Esophagus muscularis mucosa (tissue), 4 donors: ENCODE results near the gene DYNLT4. TPM values are rescaled to one million over a fixed set of nuclear protein-coding genes. Genes with fewer than 3 reads are reported as not detected.

Source experiments
- DNase-seq: peaks from one replicate; pipeline ENCODE4 v3.0.0-alpha.2; 2017; ENCODE audit errors: extremely low spot score
- H3K27ac ChIP-seq, 4 donors: fragments of 200-600 bp; sonication (generic); replicated peaks in 1 of 4; 1 replicate in 3 of 4; 2 replicates in 1 of 4; pipeline ENCODE4 v1.5.1; 2016 to 2019; ENCODE audit warnings: mild to moderate bottlenecking in 1 of 4
- H3K27me3 ChIP-seq, 4 donors: fragments of 200-600 bp; sonication (generic); one replicate each; pipeline versions ENCODE4 v1.5.1 to v1.6.0; 2016 to 2019
- H3K36me3 ChIP-seq, 4 donors: fragments of 200-600 bp; sonication (generic); one replicate each; pipeline ENCODE4 v1.5.1; 2016 to 2019
- H3K4me1 ChIP-seq, 4 donors: fragments of 200-600 bp; sonication (generic); one replicate each; pipeline ENCODE4 v1.5.1; 2016 to 2019
- H3K4me3 ChIP-seq, 4 donors: fragments of 200-600 bp; sonication (generic); 1 replicate in 2 of 4; 2 replicates in 2 of 4; pipeline ENCODE4 v1.5.1; 2016 to 2019; ENCODE audit warnings: mild to moderate bottlenecking in 4 of 4, moderate library complexity in 1 of 4
- H3K9me3 ChIP-seq, 4 donors: fragments of 200-600 bp; sonication (generic); 1 replicate in 3 of 4; 2 replicates in 1 of 4; pipeline ENCODE4 v1.5.1; 2016 to 2019
- EP300 ChIP-seq: sonication (generic); formaldehyde crosslinking; IDR thresholded peaks from one replicate; pipeline ENCODE4 v1.6.1; 2017; ENCODE audit warnings: antibody characterized with exemption
- POLR2A ChIP-seq: fragments of 450-650 bp; IDR thresholded peaks from one replicate; pipeline ENCODE4 v1.6.1; 2017; ENCODE audit warnings: antibody characterized with exemption, moderate library complexity, mild to moderate bottlenecking, low read depth
- POLR2AphosphoS5 ChIP-seq, 2 donors: sonication (generic); formaldehyde crosslinking; IDR thresholded peaks; one replicate each; pipeline ENCODE4 v1.6.1; 2017; ENCODE audit warnings: antibody characterized with exemption in 2 of 2
- WGBS: methylation state at CpG from one replicate; pipeline ENCODE4 v1.1.5; 2018; 5-methylcytosine and 5-hydroxymethylcytosine counted together
- intact Hi-C: fragments of 100-400 bp; cut with DNase I; formaldehyde crosslinking; loops from one replicate; pipeline ENCODE4 v1.15.1; 2023
- total RNA-seq, 4 donors: library from RNA; depleted of rRNA; stranded (reverse); fragments of >200 nt; gene quantifications; one replicate each; pipeline versions ENCODE4 v1.1.0 to v1.2.1, GENCODE V29; 2016
- TF ChIP-seq, protein P1 (sequence below), 3 experiments: fragments of 200-600 bp in 2 of 3; fragments of 450-650 bp in 1 of 3; sonication (generic) in 2 of 3; IDR thresholded peaks; one replicate each; pipeline ENCODE4 v1.5.1; 2017 to 2019; ENCODE audit warnings: antibody characterized with exemption in 3 of 3, mild to moderate bottlenecking in 2 of 3, moderate library complexity in 1 of 3

Gene DYNLT4
- total RNA-seq, 4 donors from 2014 or later: 0.83 TPM; not detected in 3

GRCh38 chr1:44851308-44851707, 44.2 kb upstream of the DYNLT4 start:
- no peak for DNase-seq
- no peak overlapping the region for H3K4me3 ChIP-seq
- 85% methylated on average over 1 of the region's 1 CpG for WGBS
- H3K9me3 ChIP-seq: no peaks in the 10 kb centered on the region
- peaks cover 0 to 31% (median 21%) of the 10 kb centered on the region in 4 donors for H3K36me3 ChIP-seq
- no peaks in the 10 kb centered on the region for H3K27me3 ChIP-seq
- peaks cover 3 to 16% (median 8%) of the 10 kb centered on the region in 4 donors for H3K4me1 ChIP-seq
- intact Hi-C loops: no loop called here
- TF ChIP-seq EP300: no peak
- TF ChIP-seq, protein P1, sequence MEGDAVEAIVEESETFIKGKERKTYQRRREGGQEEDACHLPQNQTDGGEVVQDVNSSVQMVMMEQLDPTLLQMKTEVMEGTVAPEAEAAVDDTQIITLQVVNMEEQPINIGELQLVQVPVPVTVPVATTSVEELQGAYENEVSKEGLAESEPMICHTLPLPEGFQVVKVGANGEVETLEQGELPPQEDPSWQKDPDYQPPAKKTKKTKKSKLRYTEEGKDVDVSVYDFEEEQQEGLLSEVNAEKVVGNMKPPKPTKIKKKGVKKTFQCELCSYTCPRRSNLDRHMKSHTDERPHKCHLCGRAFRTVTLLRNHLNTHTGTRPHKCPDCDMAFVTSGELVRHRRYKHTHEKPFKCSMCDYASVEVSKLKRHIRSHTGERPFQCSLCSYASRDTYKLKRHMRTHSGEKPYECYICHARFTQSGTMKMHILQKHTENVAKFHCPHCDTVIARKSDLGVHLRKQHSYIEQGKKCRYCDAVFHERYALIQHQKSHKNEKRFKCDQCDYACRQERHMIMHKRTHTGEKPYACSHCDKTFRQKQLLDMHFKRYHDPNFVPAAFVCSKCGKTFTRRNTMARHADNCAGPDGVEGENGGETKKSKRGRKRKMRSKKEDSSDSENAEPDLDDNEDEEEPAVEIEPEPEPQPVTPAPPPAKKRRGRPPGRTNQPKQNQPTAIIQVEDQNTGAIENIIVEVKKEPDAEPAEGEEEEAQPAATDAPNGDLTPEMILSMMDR (IDR thresholded peaks at IDR 0.05): no peak
- no peak for TF ChIP-seq POLR2AphosphoS5 (IDR thresholded peaks at IDR 0.05)
- TF ChIP-seq POLR2A: no peak
- no peak overlapping the region for H3K27ac ChIP-seq

DNA sequence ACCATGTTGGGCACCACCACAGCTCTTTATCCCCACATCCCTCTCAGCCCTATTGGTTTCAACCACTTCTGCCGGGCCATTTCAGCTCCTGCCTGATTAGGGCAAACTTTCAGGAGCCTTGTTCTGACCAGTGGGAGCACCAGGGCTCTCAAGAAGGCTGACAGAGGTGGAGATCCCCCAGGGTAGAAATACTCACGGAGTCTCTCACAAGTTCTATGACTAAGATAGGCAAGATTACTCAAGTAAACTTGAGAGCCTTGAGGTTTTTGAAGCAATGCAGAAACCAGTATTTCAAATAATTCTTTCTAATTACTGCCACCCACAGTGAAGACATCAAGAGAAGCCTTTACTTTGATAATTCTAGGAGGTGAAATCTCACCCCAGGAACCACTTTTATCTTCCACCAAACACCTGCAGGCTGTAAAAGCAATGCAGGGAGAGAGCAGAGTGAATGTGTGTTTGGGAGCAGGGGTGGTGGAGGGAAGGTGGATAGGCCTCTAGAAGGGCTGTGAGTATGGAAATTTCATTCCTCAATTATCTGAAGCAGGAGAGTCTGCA, 42.5 kb upstream of the DYNLT4 start:
- DNase-seq: no peak
- H3K36me3 ChIP-seq: peaks cover 0 to 17% (median 14%) of the 10 kb centered on the region in 4 donors
- peaks cover 3 to 16% (median 8%) of the 10 kb centered on the region in 4 donors for H3K4me1 ChIP-seq
- TF ChIP-seq EP300 (no peak), POLR2AphosphoS5 (IDR thresholded peaks at IDR 0.05) (no peak), POLR2A (no peak)
- TF ChIP-seq, protein P1 (IDR thresholded peaks at IDR 0.05): no peak
- no peak overlapping the region for H3K4me3 ChIP-seq
- 90% methylated on average over 1 of the region's 2 CpGs for WGBS
- intact Hi-C loops: no loop called here
- H3K27me3 ChIP-seq: no peaks in the 10 kb centered on the region
- H3K27ac ChIP-seq: no peak overlapping the region
- H3K9me3 ChIP-seq: no peaks in the 10 kb centered on the region

- no peak for DNase-seq
- no peaks in the 10 kb centered on the region for H3K27me3 ChIP-seq
- intact Hi-C loops: no loop called here
- no peaks in the 10 kb centered on the region for H3K9me3 ChIP-seq
- TF ChIP-seq, protein P1 (IDR thresholded peaks at IDR 0.05): no peak
- no peak for TF ChIP-seq POLR2AphosphoS5 (IDR thresholded peaks at IDR 0.05)
- no peak for TF ChIP-seq POLR2A
- TF ChIP-seq EP300: no peak
- no peak overlapping the region for H3K4me3 ChIP-seq
- H3K36me3 ChIP-seq: peaks cover 0 to 17% (median 9%) of the 10 kb centered on the region in 4 donors
- no peak overlapping the region for H3K27ac ChIP-seq
- peaks cover 3 to 19% (median 9%) of the 10 kb centered on the region in 4 donors for H3K4me1 ChIP-seq
- WGBS: 72% methylated on average over 3 of the region's 7 CpGs
These were observed 41.5 kb upstream of the DYNLT4 start for GRCh38 chr1:44848456-44849181.

GRCh38 chr1:44847845-44848244, 40.7 kb upstream of the DYNLT4 start:
- no peak overlapping the region for H3K4me3 ChIP-seq
- peaks cover 9 to 25% (median 15%) of the 10 kb centered on the region in 4 donors for H3K4me1 ChIP-seq
- H3K27ac ChIP-seq: no peak overlapping the region
- WGBS: 89% methylated on average over 1 of the region's 1 CpG
- intact Hi-C loops: no loop called here
- no peaks in the 10 kb centered on the region for H3K9me3 ChIP-seq
- H3K36me3 ChIP-seq: peaks cover 0 to 17% (median 9%) of the 10 kb centered on the region in 4 donors
- DNase-seq: no peak
- H3K27me3 ChIP-seq: no peaks in the 10 kb centered on the region
- no peak for TF ChIP-seq POLR2A

DNA sequence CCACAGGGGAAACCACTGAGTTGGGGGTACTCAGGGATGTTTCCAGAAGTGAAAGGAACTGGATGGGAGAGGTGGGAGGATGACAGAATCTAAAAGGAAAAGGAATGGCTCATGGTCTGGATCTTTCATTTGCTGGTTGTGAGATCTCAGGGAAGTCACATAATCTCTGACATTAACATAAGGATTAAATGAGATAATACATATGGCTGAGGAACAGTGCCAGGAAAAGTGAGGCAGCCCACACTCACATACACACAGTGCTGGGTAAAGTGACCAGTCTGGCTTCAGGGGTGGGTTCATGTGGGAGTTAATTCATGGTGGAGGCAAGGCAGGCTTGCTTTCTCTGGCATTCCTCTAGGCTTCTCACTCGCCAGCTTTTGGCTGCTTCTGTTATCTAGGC, 39.8 kb upstream of the DYNLT4 start:
- H3K27me3 ChIP-seq: no peaks in the 10 kb centered on the region
- peaks cover 0 to 17% (median 9%) of the 10 kb centered on the region in 4 donors for H3K36me3 ChIP-seq
- TF ChIP-seq POLR2AphosphoS5 (IDR thresholded peaks at IDR 0.05): no peak
- no peak for TF ChIP-seq POLR2A
- TF ChIP-seq, protein P1 (IDR thresholded peaks at IDR 0.05): no peak
- TF ChIP-seq EP300: no peak
- no peak for DNase-seq
- intact Hi-C loops: no loop called here
- H3K9me3 ChIP-seq: no peaks in the 10 kb centered on the region
- WGBS: 92% methylated on average over 1 of the region's 1 CpG
- H3K4me1 ChIP-seq: peaks cover 12 to 29% (median 22%) of the 10 kb centered on the region in 4 donors
- H3K27ac ChIP-seq: no peak overlapping the region
- no peak overlapping the region for H3K4me3 ChIP-seq
